Measurements from ENCODE around the gene CIART.

CIART gene

DNA sequence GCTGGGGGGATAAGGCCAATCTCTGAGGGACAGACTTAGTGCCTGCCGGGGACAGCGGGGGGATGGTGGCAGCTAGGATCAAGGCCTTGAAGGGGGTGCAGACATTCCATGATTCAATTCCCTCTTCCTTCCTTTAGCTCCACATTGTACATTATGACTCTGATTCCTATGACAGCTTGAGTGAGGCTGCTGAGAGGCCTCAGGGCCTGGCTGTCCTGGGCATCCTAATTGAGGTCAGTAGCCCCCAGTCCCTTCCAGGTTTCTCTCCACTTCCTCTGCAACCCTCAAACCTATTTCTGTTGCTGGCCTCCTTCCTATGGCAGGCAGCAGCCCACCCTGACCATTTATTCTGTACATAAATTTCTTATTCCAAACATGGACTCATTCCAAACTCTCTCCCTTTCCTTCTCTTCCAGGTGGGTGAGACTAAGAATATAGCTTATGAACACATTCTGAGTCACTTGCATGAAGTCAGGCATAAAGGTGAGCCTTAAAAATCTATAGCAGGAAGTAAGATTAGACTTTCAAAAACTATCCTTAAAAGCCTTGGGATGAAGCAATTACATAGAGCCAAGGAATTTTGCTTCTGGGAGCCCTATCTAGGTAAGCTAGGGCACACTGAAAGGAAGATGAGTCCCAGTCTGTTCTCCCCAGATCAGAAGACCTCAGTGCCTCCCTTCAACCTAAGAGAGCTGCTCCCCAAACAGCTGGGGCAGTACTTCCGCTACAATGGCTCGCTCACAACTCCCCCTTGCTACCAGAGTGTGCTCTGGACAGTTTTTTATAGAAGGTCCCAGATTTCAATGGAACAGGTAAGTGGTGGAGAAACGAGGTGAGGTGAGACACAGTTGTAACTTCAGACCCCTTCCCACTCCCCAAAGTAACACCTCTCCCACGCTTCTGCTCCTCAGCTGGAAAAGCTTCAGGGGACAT, 19.7 kb upstream of the CIART start:
- H3K4me3 ChIP-seq (ENCODE audit: low read depth, low read length), result no peak overlapping the region
- TF ChIP-seq, protein P1, sequence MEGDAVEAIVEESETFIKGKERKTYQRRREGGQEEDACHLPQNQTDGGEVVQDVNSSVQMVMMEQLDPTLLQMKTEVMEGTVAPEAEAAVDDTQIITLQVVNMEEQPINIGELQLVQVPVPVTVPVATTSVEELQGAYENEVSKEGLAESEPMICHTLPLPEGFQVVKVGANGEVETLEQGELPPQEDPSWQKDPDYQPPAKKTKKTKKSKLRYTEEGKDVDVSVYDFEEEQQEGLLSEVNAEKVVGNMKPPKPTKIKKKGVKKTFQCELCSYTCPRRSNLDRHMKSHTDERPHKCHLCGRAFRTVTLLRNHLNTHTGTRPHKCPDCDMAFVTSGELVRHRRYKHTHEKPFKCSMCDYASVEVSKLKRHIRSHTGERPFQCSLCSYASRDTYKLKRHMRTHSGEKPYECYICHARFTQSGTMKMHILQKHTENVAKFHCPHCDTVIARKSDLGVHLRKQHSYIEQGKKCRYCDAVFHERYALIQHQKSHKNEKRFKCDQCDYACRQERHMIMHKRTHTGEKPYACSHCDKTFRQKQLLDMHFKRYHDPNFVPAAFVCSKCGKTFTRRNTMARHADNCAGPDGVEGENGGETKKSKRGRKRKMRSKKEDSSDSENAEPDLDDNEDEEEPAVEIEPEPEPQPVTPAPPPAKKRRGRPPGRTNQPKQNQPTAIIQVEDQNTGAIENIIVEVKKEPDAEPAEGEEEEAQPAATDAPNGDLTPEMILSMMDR (IDR thresholded peaks at IDR 0.05; ENCODE audit: borderline replicate concordance, insufficient read depth, low read depth, low read length), result no peak

DNA sequence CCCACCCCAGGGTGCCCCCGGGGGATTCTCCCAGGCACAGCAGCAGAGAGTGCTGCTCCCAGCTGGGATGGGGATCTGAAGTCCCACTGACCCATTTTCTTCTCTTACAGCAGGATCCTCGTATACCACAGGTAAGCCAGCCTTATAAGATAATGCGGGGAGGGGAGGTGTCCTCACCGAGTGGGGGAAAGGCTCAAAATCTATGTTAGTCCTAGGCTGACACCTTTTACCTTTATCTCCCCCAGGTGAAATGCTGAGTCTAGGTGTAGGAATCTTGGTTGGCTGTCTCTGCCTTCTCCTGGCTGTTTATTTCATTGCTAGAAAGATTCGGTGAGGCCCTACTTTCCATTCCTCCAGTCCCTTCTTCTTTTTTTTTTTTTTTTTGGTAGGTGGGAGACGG, 18.8 kb upstream of the CIART start:
- H3K4me3 ChIP-seq (ENCODE audit: low read depth, low read length), result no peak overlapping the region
- TF ChIP-seq, protein P1 (IDR thresholded peaks at IDR 0.05; ENCODE audit: borderline replicate concordance, insufficient read depth, low read depth, low read length), result no peak

DNA sequence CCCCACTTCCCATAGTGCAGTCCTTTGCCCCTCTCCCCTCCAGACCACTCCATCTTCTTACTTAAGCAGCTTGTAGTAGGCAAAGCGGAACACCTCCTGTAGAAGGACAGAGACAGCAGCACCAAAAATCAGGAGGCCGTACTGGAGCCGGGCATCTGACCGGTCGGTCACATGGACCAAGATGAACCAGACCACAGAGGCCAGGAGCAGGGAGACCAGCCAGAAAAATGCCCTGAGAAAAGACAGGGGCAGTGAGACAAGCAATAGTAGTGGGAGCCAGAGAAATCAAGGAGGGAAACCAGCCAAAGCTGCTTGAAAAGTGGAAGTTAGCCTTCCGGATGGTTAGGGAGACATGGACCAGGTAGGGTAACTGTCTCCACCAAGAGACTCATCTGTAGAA, 14.5 kb upstream of the CIART start:
- peak overlapping the region; percentile 96 for H3K4me3 ChIP-seq (ENCODE audit: low read depth, low read length)
- TF ChIP-seq, protein P1 (IDR thresholded peaks at IDR 0.05; ENCODE audit: borderline replicate concordance, insufficient read depth, low read depth, low read length), result no peak

DNA sequence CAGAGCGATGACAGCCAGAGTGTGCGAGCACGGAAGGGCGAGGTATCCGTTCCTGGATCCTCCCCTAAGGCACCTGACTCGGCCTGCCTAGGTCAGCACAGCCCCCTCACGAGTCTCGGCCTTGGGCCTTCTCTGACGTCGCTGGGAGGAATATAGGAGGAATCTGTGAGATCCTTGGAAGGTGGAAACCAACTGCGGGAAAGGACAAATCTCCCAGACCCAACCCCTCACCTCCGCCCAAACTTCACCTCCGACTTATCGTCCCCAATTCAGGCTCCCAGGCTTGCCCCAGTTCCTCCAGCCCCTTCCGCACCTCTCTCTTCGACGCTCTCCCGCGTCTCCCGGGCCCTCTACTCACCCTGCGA, 14.0 kb upstream of the CIART start:
- H3K4me3 ChIP-seq (ENCODE audit: low read depth, low read length), result peak overlapping the region; percentile 96
- TF ChIP-seq, protein P1 (IDR thresholded peaks at IDR 0.05; ENCODE audit: borderline replicate concordance, insufficient read depth, low read depth, low read length), result no peak

DNA sequence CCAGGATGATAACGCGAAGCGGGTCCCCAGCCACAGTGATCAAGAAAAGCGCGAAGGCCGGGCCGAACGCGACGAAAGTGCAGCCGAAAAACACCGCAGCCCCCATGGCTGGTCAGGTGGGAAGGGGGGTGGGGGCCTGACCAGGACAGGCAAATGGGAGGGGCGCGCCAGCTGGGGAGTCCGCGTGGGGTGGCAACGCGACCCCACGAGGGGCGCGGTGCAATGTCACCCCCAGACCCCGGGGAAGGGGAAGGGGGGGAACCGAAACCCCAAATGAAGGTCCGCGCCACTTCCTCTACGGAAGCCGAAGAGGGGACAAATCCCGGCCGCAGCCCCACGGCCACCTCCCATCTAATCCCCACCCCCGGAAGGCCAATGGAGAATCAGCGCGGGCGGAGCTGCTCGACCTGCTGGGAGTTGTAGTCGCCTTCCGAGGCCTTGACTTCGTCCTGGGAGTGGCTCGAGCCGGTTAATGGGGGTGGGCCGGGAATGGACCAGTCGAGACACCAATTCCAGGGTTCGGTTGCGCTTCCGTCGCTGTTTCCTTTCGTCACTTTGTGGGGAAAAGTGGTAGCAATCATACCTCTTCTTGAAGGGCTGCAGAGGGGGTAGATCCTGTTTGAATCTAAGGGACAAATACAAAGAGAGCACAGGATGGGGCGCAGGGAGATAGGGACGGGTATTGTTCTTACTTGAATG, 13.5 kb upstream of the CIART start, which contains the start of gene APH1A:
Gene APH1A, minus strand, starts transcription at position 312 of the 699 bp plus-strand sequence. Its CDS starts 206 bp downstream, at position 106.
- H3K4me3 ChIP-seq (ENCODE audit: low read depth, low read length), result peak within 1 kb of the TSS; percentile 96
- TF ChIP-seq, protein P1 (IDR thresholded peaks at IDR 0.05; ENCODE audit: borderline replicate concordance, insufficient read depth, low read depth, low read length), result no peak

DNA sequence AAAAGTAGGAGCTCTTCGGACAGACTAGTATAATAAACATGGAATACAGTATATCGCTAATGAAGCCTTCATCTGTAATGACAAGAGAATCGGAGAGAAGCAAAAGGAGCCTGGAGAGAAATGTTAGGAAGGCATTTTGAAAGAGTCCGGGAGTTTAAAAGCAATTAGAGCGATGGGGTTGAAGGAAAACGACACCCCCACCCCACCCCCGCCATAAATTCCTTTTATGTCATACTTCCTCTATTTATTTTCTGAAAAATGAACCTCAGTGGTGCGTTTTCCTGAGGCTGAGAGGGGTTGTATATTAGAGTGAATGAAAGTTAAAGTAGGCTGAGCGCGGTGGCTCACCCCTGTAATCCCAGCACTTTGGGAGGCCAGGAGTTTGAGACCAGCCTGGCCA, 12.9 kb upstream of the CIART start:
- peak overlapping the region; percentile 96 for H3K4me3 ChIP-seq (ENCODE audit: low read depth, low read length)
- TF ChIP-seq, protein P1 (IDR thresholded peaks at IDR 0.05; ENCODE audit: borderline replicate concordance, insufficient read depth, low read depth, low read length), result no peak
